HG03457 (cell line): ENCODE results near the gene TUBA1A.
"Not testable (repeated sequence)": the region's sequence is repeated elsewhere in the genome, so short reads cannot be mapped to it uniquely, and the experiment has no call there.

Experiments used
- ATAC-seq: cut with Tn5 transposase; IDR thresholded peaks from one replicate; pipeline ENCODE4 v1.9.1; 2021; ENCODE audit warnings: moderate number of reproducible peaks; ENCODE audit not compliant: unreplicated experiment

The TUBA1A gene

GRCh38 chr12:49188916-49189367 is at the start of gene TUBA1A:
TUBA1A (minus strand) TSS chr12:49189080; CDS start chr12:49188979, 101 bp downstream.
- ATAC-seq = peak; percentile 83

DNA sequence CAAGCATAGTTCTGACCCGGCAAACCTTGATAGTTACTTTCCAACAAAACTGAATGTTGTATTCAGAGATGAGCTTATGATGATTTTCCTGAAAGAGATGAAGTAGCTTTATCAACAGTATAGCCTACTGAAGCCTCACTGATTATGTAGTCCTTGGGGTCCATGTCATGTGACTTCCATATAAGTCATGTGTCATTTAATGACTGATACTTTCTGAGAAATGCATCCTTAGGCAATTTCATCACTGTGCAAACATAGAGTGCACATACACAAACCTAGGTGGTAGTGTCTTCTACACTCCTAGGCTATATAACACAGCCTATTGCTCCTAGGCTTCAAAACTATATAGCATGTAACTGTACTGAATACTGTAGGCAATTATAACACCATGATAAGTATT is 47.5 kb upstream of the TUBA1A start:
- no peak for ATAC-seq

GRCh38 chr12:49233842-49234526 is 45.1 kb upstream of the TUBA1A start:
- ATAC-seq = no peak

DNA sequence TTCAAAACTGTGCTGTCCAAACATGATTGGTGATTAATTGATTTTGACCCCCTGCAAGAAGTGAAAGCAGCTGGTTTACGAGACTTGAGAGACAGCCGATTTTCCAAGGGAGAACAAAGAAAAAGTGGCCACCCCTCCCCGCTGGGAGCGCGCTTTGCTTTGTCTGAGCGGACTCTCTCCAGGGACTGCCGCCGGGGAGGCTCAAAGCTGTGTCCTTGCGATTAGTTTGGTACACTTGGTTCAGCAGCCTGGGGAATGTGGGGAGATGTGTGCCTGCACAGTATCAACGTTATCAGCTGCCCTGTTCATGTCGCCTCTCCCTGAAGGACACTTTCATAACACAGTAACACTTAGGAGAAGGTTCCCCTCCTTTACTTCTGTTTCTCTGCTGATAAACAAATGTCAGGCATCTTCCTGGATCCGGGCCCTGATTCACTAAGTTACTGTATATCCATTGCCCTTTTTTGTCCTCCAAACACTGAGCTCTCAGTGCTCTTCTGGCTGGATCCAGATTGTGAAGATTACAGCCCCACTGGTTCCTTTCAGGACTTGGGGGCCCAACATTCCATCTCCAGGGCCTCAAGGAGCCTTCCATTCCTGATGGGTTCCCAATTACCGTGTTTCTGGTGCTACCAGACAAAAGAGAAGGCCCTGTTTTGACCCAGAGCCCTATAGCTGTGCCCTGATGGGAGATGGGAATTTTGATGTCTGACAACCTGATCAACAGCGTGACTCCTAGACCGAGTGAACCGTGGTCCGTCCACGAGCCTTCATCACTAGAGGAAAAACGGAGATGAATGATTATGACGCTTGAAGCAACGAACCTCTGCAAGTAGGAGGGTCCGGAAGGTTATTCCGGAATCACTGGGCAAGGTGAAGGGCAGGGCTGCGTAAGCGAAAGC is 44.3 kb upstream of the TUBA1A start:
- ATAC-seq = no peak

GRCh38 chr12:49231878-49232655 is 43.2 kb upstream of the TUBA1A start:
- ATAC-seq = no peak

- no peak for ATAC-seq
Observed at GRCh38 chr12:49230805-49231194, 41.9 kb upstream of the TUBA1A start.

DNA sequence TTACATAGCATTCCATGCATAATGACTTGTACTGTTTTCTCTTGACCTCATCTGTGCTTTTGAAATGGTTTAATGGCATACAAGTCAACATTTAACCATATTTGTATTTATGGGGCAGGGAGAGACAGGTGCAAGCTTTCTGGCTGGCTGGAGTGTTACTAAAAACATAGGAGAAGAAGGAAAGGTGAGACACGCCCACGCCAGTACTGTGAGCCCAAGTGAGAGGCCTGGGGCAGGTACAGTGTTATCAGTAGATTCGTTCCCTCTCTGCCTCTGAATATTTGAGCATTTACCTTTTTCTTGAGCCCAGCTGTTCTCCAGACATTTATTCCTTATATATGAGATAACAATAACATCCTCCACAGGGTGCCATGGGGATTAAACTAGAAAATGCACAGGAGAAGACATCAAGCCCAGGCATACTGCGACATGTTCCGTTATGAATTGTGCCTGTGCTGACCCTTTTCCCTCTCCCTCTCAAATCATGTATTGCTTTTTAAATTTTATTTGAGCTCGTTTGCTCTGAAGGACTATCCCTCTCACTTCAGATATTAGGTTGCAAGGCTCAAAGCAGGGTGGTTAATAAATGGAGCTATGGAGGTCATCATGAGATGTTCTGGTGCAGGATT is 41.4 kb upstream of the TUBA1A start:
- no peak for ATAC-seq

GRCh38 chr12:49228653-49229052 is 39.8 kb upstream of the TUBA1A start:
- ATAC-seq = no peak

DNA sequence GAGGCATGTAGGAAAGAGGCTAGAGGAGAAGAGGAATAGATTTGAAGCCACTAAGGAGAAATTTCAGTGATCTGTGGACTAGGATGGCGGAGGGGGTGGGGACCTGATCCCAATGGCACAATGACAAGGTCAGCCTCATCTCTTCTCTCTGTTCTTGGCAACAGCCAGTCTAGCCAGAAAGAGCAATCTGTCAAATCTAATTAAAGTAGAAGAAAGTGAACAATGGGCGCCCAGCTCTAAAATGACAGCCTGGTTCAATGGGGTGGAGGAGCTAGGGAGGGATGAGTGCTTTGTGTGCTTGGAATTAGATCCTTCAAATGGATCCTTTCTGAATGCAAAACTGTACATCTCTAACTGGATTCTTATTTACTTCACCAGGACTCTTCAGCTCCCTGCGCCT is 38.8 kb upstream of the TUBA1A start:
- ATAC-seq = no peak

GRCh38 chr12:49225576-49226166 is 36.8 kb upstream of the TUBA1A start:
- ATAC-seq = no peak

DNA sequence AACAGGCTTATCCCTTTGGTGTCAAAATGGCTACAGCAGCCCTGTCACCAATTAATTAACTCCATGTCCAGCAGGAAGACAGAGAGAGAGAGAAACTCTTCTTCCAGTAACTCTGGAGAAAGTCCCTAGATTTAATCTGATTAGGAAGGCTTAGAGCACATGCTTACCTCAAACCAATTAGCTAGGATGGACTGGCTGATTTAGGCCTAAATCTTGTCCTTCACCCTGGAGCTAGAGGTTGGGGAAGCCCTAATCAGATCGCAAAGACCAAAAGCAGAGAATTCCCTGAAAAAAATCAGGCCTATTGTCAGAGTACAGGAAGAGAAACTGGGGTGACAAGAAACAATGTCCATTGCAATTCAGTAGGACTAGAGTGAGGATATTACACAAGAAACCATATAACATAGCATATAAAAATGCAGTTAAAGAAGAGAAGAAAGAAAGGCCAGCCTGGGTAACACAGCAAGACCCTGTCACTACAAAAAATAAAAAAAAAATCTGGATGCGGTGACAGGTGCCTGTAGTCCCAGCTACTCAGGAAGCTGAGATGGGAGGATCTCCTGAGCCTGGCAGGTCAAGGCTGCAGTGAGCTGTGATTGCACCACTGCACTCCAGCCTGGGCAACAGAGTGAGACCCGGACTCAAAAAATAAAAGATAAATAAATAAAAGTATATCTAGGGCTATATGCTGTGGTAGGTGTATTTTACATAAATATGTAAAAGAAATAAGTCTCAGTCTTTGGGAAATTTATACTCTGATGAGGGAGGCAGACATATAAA is 34.9 kb upstream of the TUBA1A start:
- no peak for ATAC-seq

- no peak for ATAC-seq
Observed at GRCh38 chr12:49223122-49223521, 34.2 kb upstream of the TUBA1A start.

GRCh38 chr12:49220972-49221371 is 32.1 kb upstream of the TUBA1A start:
- no peak for ATAC-seq

DNA sequence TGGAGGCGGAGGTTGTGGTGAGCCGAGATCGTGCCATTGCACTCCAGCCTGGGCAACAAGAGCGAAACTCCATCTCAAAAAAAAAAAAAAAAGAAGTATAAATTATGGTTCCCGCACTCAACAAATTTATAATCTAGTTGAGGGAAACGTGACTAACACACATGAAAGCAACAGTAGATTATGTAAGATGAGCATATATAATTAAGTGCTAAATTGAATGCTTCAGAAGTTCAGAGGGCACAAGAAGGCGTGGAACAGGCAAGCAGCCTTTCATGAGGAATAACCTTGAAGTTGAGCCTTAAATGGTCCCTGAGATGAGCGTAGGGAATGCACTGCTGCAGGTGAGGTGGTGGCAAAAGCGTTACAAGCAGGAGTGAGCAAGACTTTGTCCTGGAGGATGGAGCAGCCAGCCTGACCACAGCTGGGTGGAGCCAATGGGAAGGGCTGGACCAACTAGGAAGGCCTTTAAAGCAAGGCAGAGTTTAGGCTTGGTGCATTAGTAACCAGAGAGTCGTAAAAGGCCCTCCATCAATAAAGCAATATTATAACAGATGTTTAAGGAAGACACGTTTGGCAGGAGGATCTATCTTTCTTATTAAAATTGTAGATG is 30.6 kb upstream of the TUBA1A start:
- ATAC-seq = no peak

DNA sequence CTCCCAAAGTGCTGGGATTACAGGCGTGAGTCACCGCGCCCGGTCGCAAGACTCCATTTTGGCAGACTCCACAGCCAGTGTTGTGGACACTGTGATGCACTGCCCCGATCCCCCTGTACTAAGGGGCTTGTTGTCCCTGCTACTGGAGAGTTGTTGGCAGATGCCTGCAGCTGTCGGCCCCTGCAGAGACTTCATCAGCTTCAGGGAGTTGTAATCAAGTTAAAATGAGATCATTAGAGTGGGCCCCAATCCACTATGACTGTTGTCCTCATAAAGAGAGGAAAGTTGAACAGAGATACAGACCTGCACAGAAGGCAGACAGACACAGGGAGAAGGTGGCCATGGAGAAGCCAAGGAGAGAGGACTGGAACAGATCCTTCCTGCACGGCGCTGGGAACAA is 23.7 kb upstream of the TUBA1A start:
- ATAC-seq = no peak

DNA sequence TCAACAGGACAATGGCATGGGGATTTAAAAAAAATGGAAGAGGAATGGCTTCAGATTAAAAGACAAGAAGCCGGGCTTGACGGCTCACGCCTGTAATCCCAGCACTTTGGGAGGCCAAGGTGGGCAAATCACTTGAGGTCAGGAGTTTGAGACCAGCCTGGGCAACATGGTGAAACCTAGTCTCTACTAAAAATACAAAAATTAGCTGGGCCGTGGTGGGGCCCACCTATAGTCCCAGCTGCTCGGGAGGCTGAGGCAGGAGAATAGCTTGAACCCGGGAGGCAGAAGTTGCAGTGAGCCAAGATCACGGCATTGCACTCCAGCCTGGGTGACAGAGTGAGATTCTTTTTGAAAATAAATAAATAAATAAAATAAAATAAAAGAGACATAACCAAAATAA is 21.8 kb upstream of the TUBA1A start:
- not testable (repeated sequence) for ATAC-seq

DNA sequence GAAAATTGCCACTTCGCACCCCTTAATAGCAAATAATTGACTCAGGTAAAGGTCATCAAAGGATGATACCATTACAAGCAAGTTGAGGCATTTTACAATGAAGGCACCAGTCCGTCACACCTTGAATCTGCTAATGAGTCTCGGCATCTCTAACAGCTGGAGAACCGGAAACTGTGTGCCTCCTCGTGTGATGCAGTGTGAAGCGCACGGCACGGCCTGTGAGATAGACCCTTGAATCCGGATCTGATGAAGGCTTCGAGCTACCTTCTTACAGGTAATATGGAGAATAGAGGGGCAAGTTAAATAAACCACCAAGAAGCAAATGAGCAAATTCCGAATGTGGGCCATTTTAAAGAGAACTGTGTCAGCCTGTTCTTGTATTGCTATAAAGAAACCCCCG is 19.8 kb upstream of the TUBA1A start:
- no peak for ATAC-seq

GRCh38 chr12:49208146-49208545 is 19.3 kb upstream of the TUBA1A start:
- ATAC-seq = no peak

GRCh38 chr12:49206389-49206788 is 17.5 kb upstream of the TUBA1A start:
- no peak for ATAC-seq
